Measurements from ENCODE around the gene IL16. TPM values are rescaled to one million over a fixed set of nuclear protein-coding genes. Genes with fewer than 3 reads are reported as not detected.

Gene IL16
- total RNA-seq, 2 experiments from 2014 or later = 36.4 to 38.8 TPM

GRCh38 chr15:81281766-81282605 lies 85.3 kb downstream of the IL16 start:
- Mint-ChIP-seq H3K27me3 (ENCODE audit: low read depth) (no peaks in the 10 kb centered on the region), H3K9me3 (peaks cover 12% of the 10 kb centered on the region), H3K4me1 (ENCODE audit: low read depth) (peaks cover 77% of the 10 kb centered on the region), H3K36me3 (ENCODE audit: low read depth) (peaks cover 30% of the 10 kb centered on the region), H3K4me3 (no peak overlapping the region), H3K27ac (peak overlapping the region; percentile 37)
- CTCF ChIA-PET = interaction anchor here (2.0 to 2.7 kb wide), 3 partner anchors 7 to 119 kb away, joined by 6 to 12 read pairs (median 8); no protein-coding TSS in a partner anchor
- peak; percentile 1 for DNase-seq
- intact Hi-C loops (cut with micrococcal nuclease) = loop anchor here (10.0 kb wide), 1 partner anchor 1123 kb away; no protein-coding TSS in a partner anchor

GRCh38 chr15:81282606-81282895 lies 85.9 kb downstream of the IL16 start:
- CTCF ChIA-PET = interaction anchor here (2.4 to 2.7 kb wide), 2 partner anchors 8 to 10 kb away, joined by 8 to 12 read pairs; no protein-coding TSS in a partner anchor
- Mint-ChIP-seq H3K27me3 (ENCODE audit: low read depth) (no peaks in the 10 kb centered on the region), H3K4me1 (ENCODE audit: low read depth) (peaks cover 80% of the 10 kb centered on the region), H3K36me3 (ENCODE audit: low read depth) (peaks cover 26% of the 10 kb centered on the region), H3K9me3 (peaks cover 9% of the 10 kb centered on the region), H3K4me3 (no peak overlapping the region), H3K27ac (no peak overlapping the region)
- DNase-seq = peak; percentile 1
- intact Hi-C loops (cut with micrococcal nuclease) = loop anchor here (10.0 kb wide), 1 partner anchor 1122 kb away; no protein-coding TSS in a partner anchor

- intact Hi-C loops (cut with micrococcal nuclease) = loop anchor here (10.0 kb wide), 1 partner anchor 1122 kb away; no protein-coding TSS in a partner anchor
- H3K9me3 Mint-ChIP-seq = peaks cover 7% of the 10 kb centered on the region
- no peaks in the 10 kb centered on the region for H3K27me3 Mint-ChIP-seq (ENCODE audit: low read depth)
- DNase-seq = peak; percentile 1
- no peak overlapping the region for H3K27ac Mint-ChIP-seq
- peaks cover 26% of the 10 kb centered on the region for H3K36me3 Mint-ChIP-seq (ENCODE audit: low read depth)
- H3K4me3 Mint-ChIP-seq = no peak overlapping the region
- peaks cover 81% of the 10 kb centered on the region for H3K4me1 Mint-ChIP-seq (ENCODE audit: low read depth)
- CTCF ChIA-PET = interaction anchor here (0.6 to 2.7 kb wide), 5 partner anchors 8 to 117 kb away, joined by 3 to 12 read pairs (median 8); no protein-coding TSS in a partner anchor
These were observed 86.2 kb downstream of the IL16 start for GRCh38 chr15:81282911-81283310.

- H3K27ac Mint-ChIP-seq = peak overlapping the region; percentile 95
These were observed 87.8 kb downstream of the IL16 start for GRCh38 chr15:81284256-81285031.

GRCh38 chr15:81285461-81285860 lies 88.8 kb downstream of the IL16 start:
- DNase-seq = peak; percentile 6
- H3K36me3 Mint-ChIP-seq (ENCODE audit: low read depth) = peaks cover 29% of the 10 kb centered on the region
- CTCF ChIA-PET = interaction anchor here (1.1 to 2.6 kb wide), 4 partner anchors 8 to 19 kb away, joined by 3 to 15 read pairs (median 4); no protein-coding TSS in a partner anchor
- no peaks in the 10 kb centered on the region for H3K27me3 Mint-ChIP-seq (ENCODE audit: low read depth)
- peak overlapping the region; percentile 75 for H3K4me3 Mint-ChIP-seq
- peak overlapping the region; percentile 95 for H3K27ac Mint-ChIP-seq
- H3K9me3 Mint-ChIP-seq = peaks cover 3% of the 10 kb centered on the region
- H3K4me1 Mint-ChIP-seq (ENCODE audit: low read depth) = peaks cover 84% of the 10 kb centered on the region
- intact Hi-C loops (cut with micrococcal nuclease) = loop anchor here (10.0 kb wide), 1 partner anchor 1119 kb away; no protein-coding TSS in a partner anchor

More at GRCh38 chr15:81284256-81285031, 87.8 kb downstream of the IL16 start:
- CTCF ChIA-PET = interaction anchor here (0.5 to 2.7 kb wide), 4 partner anchors 9 to 49 kb away, joined by 3 to 12 read pairs (median 9); no protein-coding TSS in a partner anchor
- Mint-ChIP-seq H3K27me3 (ENCODE audit: low read depth) (no peaks in the 10 kb centered on the region), H3K9me3 (peaks cover 3% of the 10 kb centered on the region), H3K4me3 (peak overlapping the region; percentile 19), H3K4me1 (ENCODE audit: low read depth) (peaks cover 84% of the 10 kb centered on the region), H3K36me3 (ENCODE audit: low read depth) (peaks cover 30% of the 10 kb centered on the region)
- intact Hi-C loops (cut with micrococcal nuclease) = loop anchor here (10.0 kb wide), 1 partner anchor 1120 kb away; no protein-coding TSS in a partner anchor
- no peak for DNase-seq

GRCh38 chr15:81286621-81287121 lies 90.0 kb downstream of the IL16 start:
- Mint-ChIP-seq H3K4me1 (ENCODE audit: low read depth) (peaks cover 83% of the 10 kb centered on the region), H3K27me3 (ENCODE audit: low read depth) (no peaks in the 10 kb centered on the region), H3K9me3 (peaks cover 3% of the 10 kb centered on the region), H3K27ac (peak overlapping the region; percentile 95), H3K36me3 (ENCODE audit: low read depth) (peaks cover 25% of the 10 kb centered on the region), H3K4me3 (peak overlapping the region; percentile 75)
- intact Hi-C loops (cut with micrococcal nuclease) = loop anchor here (1.0 to 10.0 kb wide), 5 partner anchors 8 to 1118 kb away; partner anchors contain the start of genes STARD5 and TLNRD1
- DNase-seq = peak; percentile 52
- CTCF ChIA-PET = interaction anchor here (0.6 to 2.6 kb wide), 9 partner anchors 8 to 180 kb away, joined by 3 to 15 read pairs (median 4); no protein-coding TSS in a partner anchor

- peaks cover 89% of the 10 kb centered on the region for H3K4me1 Mint-ChIP-seq (ENCODE audit: low read depth)
- H3K4me3 Mint-ChIP-seq = no peak overlapping the region
- peak overlapping the region; percentile 95 for H3K27ac Mint-ChIP-seq
These were observed 91.4 kb downstream of the IL16 start for GRCh38 chr15:81288040-81288439.

GRCh38 chr15:81288616-81289015 lies 91.9 kb downstream of the IL16 start:
- Mint-ChIP-seq H3K27ac (peak overlapping the region; percentile 73), H3K36me3 (ENCODE audit: low read depth) (peaks cover 26% of the 10 kb centered on the region), H3K4me1 (ENCODE audit: low read depth) (peaks cover 91% of the 10 kb centered on the region), H3K4me3 (no peak overlapping the region), H3K27me3 (ENCODE audit: low read depth) (no peaks in the 10 kb centered on the region), H3K9me3 (peaks cover 3% of the 10 kb centered on the region)
- intact Hi-C loops (cut with micrococcal nuclease) = loop anchor here (10.0 kb wide), 1 partner anchor 1116 kb away; no protein-coding TSS in a partner anchor
- CTCF ChIA-PET = no interaction called here
- no peak for DNase-seq

More at GRCh38 chr15:81288040-81288439, 91.4 kb downstream of the IL16 start:
- Mint-ChIP-seq H3K27me3 (ENCODE audit: low read depth) (no peaks in the 10 kb centered on the region), H3K36me3 (ENCODE audit: low read depth) (peaks cover 26% of the 10 kb centered on the region), H3K9me3 (peaks cover 3% of the 10 kb centered on the region)
- CTCF ChIA-PET = interaction anchor here (2.6 kb wide), 1 partner anchor 22 kb away, joined by 15 read pairs; no protein-coding TSS in a partner anchor
- intact Hi-C loops (cut with micrococcal nuclease) = loop anchor here (10.0 kb wide), 1 partner anchor 1117 kb away; no protein-coding TSS in a partner anchor
- DNase-seq = no peak

- peak overlapping the region; percentile 73 for H3K27ac Mint-ChIP-seq
These were observed 93.2 kb downstream of the IL16 start for GRCh38 chr15:81289910-81290309.

GRCh38 chr15:81291916-81292522 lies 95.3 kb downstream of the IL16 start:
- peaks cover 15% of the 10 kb centered on the region for H3K36me3 Mint-ChIP-seq (ENCODE audit: low read depth)
- peaks cover 94% of the 10 kb centered on the region for H3K4me1 Mint-ChIP-seq (ENCODE audit: low read depth)
- CTCF ChIA-PET = interaction anchor here (0.9 to 7.7 kb wide), 11 partner anchors 8 to 41 kb away, joined by 3 to 49 read pairs (median 7); no protein-coding TSS in a partner anchor
- no peak for DNase-seq
- H3K27me3 Mint-ChIP-seq (ENCODE audit: low read depth) = no peaks in the 10 kb centered on the region
- intact Hi-C loops (cut with micrococcal nuclease) = loop anchor here (10.0 kb wide), 3 partner anchors 487 to 1523 kb away; partner anchors contain the start of genes EFL1 and SAXO2
- peaks cover under 1% of the 10 kb centered on the region for H3K9me3 Mint-ChIP-seq
- H3K27ac Mint-ChIP-seq = peak overlapping the region; percentile 99
- H3K4me3 Mint-ChIP-seq = peak overlapping the region; percentile 93

More at GRCh38 chr15:81289910-81290309, 93.2 kb downstream of the IL16 start:
- Mint-ChIP-seq H3K9me3 (peaks cover 3% of the 10 kb centered on the region), H3K4me3 (no peak overlapping the region), H3K4me1 (ENCODE audit: low read depth) (peaks cover 95% of the 10 kb centered on the region), H3K27me3 (ENCODE audit: low read depth) (no peaks in the 10 kb centered on the region), H3K36me3 (ENCODE audit: low read depth) (peaks cover 22% of the 10 kb centered on the region)
- CTCF ChIA-PET = interaction anchor here (0.9 to 7.7 kb wide), 5 partner anchors 12 to 111 kb away, joined by 3 to 49 read pairs (median 4); no protein-coding TSS in a partner anchor
- intact Hi-C loops (cut with micrococcal nuclease) = loop anchor here (10.0 kb wide), 4 partner anchors 485 to 1525 kb away; partner anchors contain the start of genes EFL1 and SAXO2
- DNase-seq = no peak
